AG04450 (cell line): ENCODE results near the gene SLC12A3. TPM values are rescaled to one million over a fixed set of nuclear protein-coding genes. Genes with fewer than 3 reads are reported as not detected.

ENCODE experiments used
- CTCF ChIA-PET: fragments of 300-600, 350-600 bp; formaldehyde crosslinking; extraction: SDS; loops from one replicate; lab custom pipeline; 2022; ENCODE audit warnings: antibody characterized with exemption, inconsistent platforms; lab: Charles Lee
- POLR2A ChIA-PET: fragments of 350-600 bp; formaldehyde crosslinking; extraction: SDS; loops from one replicate; lab custom pipeline; 2021; ENCODE audit warnings: antibody characterized with exemption, inconsistent platforms; lab: Yijun Ruan, JAX
- DNase-seq: peaks from one replicate; pipeline ENCODE4 v3.0.0-alpha.2; 2011; ENCODE audit warnings: low read depth, low spot score
- H3K27ac ChIP-seq: one replicate; pipeline ENCODE4 v1.5.1; 2012; ENCODE audit warnings: low read depth, low read length, control low read depth
- H3K27me3 ChIP-seq: one replicate; pipeline ENCODE4 v1.6.0; 2012; ENCODE audit warnings: low read length; ENCODE audit not compliant: control insufficient read depth, insufficient read depth
- H3K4me3 ChIP-seq: 2 replicates; pipeline ENCODE4 v1.5.1; 2011; ENCODE audit warnings: mild to moderate bottlenecking, low read depth, low read length, control low read depth
- H3K9me3 ChIP-seq: 2 replicates; pipeline ENCODE4 v1.5.1; 2012; ENCODE audit warnings: low read length; ENCODE audit not compliant: control insufficient read depth, insufficient read depth
- polyA plus RNA-seq: library from polyadenylated mRNA; depleted of rRNA; stranded (reverse); fragments of >200 nt; gene quantifications from 2 replicates; pipeline ENCODE4 v1.2.3, GENCODE V29; 2011
- TF ChIP-seq, protein P1 (sequence below): IDR thresholded peaks from 2 replicates; pipeline ENCODE4 v1.5.1; 2011; ENCODE audit warnings: low read depth, low read length, control low read depth, inconsistent platforms

SLC12A3 gene
- polyA plus RNA-seq, 1 experiment, result not detected

DNA sequence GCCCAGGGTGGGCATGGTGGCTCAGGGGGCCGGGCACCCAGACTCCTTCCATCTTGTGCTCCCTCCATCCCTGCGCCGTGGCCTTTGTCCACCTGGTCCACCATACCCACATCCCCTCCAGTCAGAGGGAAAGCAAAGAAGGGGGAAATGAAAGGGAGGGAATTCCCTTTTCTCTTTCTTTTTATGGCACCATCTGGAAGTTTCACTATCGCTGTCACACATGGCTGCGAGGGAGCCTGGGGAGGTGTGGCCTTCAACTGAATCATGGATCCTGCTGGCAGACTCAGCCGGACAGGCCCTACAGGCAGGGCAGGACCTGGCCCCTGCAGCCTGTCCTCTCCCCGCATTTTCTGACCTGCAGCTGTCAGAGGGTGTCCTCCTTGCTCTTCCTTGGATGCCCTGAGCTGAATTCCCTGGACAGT lies 6.2 kb downstream of the SLC12A3 start:
- no peak for DNase-seq
- CTCF ChIA-PET, result interaction anchor here (1.0 kb wide), 1 partner anchor 78 kb away, joined by 3 read pairs; no protein-coding TSS in a partner anchor
- H3K27me3 ChIP-seq, result no peaks in the 10 kb centered on the region
- no peaks in the 10 kb centered on the region for H3K9me3 ChIP-seq
- no peak overlapping the region for H3K4me3 ChIP-seq
- TF ChIP-seq, protein P1, sequence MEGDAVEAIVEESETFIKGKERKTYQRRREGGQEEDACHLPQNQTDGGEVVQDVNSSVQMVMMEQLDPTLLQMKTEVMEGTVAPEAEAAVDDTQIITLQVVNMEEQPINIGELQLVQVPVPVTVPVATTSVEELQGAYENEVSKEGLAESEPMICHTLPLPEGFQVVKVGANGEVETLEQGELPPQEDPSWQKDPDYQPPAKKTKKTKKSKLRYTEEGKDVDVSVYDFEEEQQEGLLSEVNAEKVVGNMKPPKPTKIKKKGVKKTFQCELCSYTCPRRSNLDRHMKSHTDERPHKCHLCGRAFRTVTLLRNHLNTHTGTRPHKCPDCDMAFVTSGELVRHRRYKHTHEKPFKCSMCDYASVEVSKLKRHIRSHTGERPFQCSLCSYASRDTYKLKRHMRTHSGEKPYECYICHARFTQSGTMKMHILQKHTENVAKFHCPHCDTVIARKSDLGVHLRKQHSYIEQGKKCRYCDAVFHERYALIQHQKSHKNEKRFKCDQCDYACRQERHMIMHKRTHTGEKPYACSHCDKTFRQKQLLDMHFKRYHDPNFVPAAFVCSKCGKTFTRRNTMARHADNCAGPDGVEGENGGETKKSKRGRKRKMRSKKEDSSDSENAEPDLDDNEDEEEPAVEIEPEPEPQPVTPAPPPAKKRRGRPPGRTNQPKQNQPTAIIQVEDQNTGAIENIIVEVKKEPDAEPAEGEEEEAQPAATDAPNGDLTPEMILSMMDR, result no peak
- H3K27ac ChIP-seq, result no peak overlapping the region
- POLR2A ChIA-PET, result no interaction called here

DNA sequence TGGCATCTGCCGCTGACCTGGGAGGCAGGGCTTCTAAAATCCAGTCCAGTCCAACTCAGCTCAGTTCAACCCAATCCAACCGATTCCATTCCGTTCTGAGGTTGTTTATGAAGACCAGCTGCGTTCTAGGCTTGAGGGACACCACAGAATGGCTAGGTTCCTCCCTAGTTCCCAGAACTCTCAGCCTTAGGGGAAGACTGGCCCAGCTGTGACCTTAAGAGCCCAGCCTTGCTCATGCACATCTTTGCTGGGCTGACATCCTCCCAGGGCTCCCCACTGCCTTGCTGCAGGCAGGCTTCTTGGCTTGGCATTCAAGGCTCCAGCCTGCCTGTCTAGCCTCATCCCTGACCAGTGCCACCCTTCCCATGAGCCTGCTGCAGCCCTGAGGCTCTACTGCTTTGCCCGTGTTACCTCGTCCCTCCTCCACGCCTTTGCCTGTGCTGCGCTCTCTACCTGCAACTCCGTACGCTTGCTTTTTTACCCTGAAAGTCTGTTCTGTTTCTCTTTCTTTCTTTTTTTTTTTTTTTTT lies 7.9 kb downstream of the SLC12A3 start:
- H3K27me3 ChIP-seq, result no peaks in the 10 kb centered on the region
- ChIA-PET POLR2A (interaction anchor here (0.7 kb wide), 1 partner anchor 97 kb away, joined by 6 read pairs; no protein-coding TSS in a partner anchor), CTCF (no interaction called here)
- no peak for DNase-seq
- H3K9me3 ChIP-seq, result no peaks in the 10 kb centered on the region
- H3K27ac ChIP-seq, result no peak overlapping the region
- H3K4me3 ChIP-seq, result no peak overlapping the region
- TF ChIP-seq, protein P1, result no peak

DNA sequence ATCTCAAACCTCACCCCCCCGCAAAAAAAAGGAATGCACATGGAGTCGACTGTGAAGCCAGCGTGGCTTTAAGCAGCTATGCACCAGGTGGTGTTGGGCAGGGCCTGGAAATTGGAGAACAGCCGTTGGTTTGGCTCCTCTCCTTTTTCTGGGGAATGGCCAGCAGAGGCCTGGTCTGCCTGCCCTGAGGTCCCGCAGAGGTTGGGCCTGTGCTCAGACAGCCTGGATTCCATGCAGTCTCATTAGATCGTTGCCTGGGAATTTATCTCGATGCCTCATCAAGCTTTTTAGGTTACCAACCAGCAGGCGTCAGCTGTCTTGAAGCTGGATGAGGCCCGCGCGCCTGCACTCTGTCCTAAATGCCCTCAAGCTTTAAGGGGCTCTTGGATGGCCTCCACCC lies 9.8 kb downstream of the SLC12A3 start:
- Histone ChIP-seq H3K4me3 (no peak overlapping the region), H3K27me3 (peaks cover 2% of the 10 kb centered on the region), H3K9me3 (no peaks in the 10 kb centered on the region), H3K27ac (no peak overlapping the region)
- TF ChIP-seq, protein P1, result no peak
- no peak for DNase-seq
- ChIA-PET CTCF (interaction anchor here (1.6 kb wide), 1 partner anchor 9 kb away, joined by 4 read pairs; no protein-coding TSS in a partner anchor), POLR2A (interaction anchor here (0.5 to 0.6 kb wide), 2 partner anchors 59 to 70 kb away, joined by 3 to 5 read pairs; no protein-coding TSS in a partner anchor)

DNA sequence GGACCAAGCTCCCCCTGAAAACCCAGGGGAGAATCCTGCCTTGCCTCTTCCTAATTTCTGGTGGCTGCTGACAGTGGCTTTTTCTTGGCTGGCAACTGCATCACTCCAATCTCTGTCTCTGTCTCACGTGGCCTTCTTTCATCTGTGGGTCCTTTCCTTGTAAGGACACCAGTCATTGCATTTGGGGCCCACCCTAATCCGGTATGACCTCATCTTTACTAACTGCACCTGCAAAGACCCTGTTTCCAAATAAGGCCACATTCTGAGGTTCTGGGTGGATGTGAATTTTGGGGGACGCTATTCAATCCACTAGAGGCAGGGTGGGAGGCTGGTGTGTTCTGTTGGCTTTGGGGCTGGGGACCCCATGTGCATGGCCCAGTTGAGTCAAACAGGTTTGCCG lies 11.0 kb downstream of the SLC12A3 start:
- POLR2A ChIA-PET, result no interaction called here
- H3K27ac ChIP-seq, result no peak overlapping the region
- TF ChIP-seq, protein P1, result no peak
- H3K9me3 ChIP-seq, result no peaks in the 10 kb centered on the region
- H3K4me3 ChIP-seq, result no peak overlapping the region
- CTCF ChIA-PET, result no interaction called here
- DNase-seq, result no peak
- H3K27me3 ChIP-seq, result peaks cover 2% of the 10 kb centered on the region

DNA sequence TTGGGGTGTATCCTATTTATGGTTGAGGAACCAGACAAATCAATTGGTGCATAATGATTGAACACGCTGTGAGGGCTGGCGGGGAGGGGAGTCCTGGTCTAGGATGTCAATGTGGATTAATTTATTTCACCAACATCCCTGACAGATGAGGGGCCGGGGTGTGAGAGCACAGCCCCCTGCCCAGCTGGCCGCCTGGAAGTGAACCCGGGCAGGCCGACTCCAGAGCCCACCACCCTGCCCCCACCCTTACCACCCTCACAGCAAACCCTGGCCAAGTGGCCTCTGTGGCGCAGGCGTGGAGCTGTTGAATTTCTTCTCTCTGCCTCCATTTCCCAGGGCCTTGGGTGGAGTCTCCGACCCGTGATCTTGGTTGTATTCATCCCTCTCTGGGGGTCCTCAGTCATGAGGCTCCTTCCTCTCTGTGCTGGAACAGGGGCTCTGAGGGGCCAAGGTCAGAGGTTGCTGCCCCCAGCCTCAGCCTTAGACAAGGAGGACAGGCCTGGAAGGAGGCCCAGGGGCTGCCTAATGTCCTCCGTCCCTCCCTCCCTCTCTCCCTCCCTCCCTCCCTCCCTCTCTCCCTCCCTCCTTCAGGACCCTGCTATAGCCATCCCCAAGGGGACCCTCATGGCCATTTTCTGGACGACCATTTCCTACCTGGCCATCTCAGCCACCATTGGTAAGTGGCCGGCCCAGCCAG lies 12.6 kb downstream of the SLC12A3 start:
- Histone ChIP-seq H3K4me3 (no peak overlapping the region), H3K27ac (no peak overlapping the region), H3K9me3 (no peaks in the 10 kb centered on the region), H3K27me3 (peaks cover 2% of the 10 kb centered on the region)
- DNase-seq, result no peak
- ChIA-PET CTCF (interaction anchor here (3.4 kb wide), 1 partner anchor 10 kb away, joined by 10 read pairs; no protein-coding TSS in a partner anchor), POLR2A (no interaction called here)
- TF ChIP-seq, protein P1, result no peak
